Measurements from ENCODE around the gene TMPRSS7.
A peak's percentile ranks its signal among the peaks of the same experiment; 100 is the strongest.

The TMPRSS7 gene, protein sequence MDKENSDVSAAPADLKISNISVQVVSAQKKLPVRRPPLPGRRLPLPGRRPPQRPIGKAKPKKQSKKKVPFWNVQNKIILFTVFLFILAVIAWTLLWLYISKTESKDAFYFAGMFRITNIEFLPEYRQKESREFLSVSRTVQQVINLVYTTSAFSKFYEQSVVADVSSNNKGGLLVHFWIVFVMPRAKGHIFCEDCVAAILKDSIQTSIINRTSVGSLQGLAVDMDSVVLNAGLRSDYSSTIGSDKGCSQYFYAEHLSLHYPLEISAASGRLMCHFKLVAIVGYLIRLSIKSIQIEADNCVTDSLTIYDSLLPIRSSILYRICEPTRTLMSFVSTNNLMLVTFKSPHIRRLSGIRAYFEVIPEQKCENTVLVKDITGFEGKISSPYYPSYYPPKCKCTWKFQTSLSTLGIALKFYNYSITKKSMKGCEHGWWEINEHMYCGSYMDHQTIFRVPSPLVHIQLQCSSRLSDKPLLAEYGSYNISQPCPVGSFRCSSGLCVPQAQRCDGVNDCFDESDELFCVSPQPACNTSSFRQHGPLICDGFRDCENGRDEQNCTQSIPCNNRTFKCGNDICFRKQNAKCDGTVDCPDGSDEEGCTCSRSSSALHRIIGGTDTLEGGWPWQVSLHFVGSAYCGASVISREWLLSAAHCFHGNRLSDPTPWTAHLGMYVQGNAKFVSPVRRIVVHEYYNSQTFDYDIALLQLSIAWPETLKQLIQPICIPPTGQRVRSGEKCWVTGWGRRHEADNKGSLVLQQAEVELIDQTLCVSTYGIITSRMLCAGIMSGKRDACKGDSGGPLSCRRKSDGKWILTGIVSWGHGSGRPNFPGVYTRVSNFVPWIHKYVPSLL

DNA sequence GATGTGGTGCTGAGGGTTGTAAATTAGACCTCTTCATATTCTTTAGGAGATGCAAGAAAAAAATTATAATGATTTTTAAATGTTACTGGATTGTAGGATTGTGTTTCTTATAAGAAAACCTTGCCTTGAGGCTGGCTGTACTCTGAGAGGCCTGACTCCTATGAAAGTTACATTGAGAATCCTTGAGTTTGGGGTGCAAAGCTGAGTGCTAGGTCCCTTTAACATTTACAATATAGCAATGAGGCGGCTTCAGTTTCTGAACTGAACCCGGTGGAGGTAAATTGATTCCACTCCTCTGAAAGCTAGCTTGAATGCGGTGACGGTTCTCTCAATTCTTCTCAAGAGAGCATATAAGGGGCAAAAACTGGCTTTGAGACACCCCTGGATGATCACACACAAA is at the start of gene TMPRSS7:
TMPRSS7 (plus strand) TSS at position 301 of the 400 bp plus-strand sequence. CDS start 110 bp downstream, outside the sequence.
- DNase-seq, result no peak

GRCh38 chr3:111986800-111987199 is 47.7 kb upstream of the TMPRSS7 start:
- no peak for DNase-seq

GRCh38 chr3:111989061-111989678 is 45.4 kb upstream of the TMPRSS7 start:
- peak; percentile 33 for DNase-seq

DNA sequence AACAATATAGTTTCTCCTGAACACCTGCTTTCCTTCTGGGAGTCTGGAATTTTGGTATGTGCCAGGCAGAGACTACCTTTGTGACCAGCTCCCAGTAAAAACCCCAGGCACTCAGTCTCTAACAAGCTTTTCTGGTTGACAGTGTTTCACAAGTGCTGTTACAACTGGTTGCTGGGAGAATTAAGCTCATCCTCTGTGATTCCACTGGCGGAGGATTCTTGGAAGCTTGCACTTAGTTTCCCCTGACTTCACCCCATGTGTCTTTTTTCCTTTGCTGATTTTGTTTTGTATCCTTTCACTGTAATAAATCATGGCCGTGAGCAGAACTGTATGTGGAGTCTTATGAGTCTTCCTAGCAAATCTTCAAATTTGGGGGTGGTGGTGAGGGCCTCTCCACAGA is 41.5 kb upstream of the TMPRSS7 start:
- DNase-seq, result no peak

DNA sequence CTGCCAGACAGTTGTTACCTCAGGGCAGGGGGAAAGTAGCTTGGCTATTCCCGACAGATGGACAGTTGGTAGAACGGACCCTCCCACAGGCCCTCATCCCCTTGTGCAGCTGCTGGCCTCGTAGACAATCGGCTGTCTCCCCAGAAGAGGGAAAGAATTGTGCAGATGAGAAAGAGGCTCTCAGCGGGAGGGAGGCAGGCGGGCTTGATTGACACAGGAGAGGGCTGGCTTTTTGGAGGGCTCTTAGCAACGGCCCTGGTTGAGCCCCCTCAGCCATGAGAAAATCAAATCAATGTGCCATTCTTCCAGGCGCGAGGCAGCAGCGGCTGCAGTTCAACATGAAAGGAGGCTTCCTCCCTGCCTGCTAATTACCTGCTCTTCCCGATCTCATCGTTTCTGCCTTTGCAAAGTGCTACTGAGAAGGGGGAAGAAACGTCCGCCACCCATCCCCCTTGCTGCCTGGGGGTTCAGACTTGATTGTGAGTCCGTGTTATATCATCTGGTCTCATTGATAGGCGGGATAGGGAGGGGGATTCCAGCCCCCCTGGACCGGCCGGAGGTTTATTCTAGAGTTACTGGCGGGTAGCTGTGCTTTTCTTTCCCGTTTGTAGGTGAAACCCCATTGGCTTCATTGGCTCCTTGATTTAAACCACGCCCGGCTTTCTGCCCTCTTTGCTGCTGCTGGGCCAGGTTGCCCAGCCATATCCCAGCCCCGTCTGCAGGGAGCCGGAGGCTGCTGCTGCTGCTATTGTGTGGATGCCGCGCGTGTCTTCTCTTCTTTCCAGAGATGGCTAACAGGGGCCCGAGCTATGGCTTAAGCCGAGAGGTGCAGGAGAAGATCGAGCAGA is 35.7 kb upstream of the TMPRSS7 start, which contains the start of gene TAGLN3:
TAGLN3 (plus strand) TSS at position 287 of the 848 bp plus-strand sequence; CDS start at position 788, 501 bp downstream.
- DNase-seq, result peak; percentile 72

- peak; percentile 53 for DNase-seq
These were observed 34.8 kb upstream of the TMPRSS7 start for GRCh38 chr3:111999484-112000324.

DNA sequence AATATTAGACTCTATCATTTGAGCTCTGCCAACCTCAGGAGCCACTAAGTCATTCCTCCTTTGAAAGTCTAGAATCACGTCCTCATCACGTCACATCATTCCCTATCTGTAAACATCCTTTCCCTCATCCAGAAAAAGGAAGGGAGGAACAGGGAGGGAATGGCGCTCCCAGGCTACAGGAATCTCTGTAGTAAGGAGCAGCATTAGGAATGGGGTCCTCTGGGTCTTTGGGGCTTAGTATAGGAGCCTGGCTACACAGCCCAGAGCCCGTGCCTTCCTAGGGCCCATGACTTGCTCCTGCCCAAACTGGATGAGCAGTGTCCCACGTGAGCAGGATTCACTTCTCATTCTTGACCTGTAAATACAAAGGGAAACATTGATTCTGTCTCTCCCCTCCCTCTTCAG is 34.2 kb upstream of the TMPRSS7 start:
- no peak for DNase-seq

DNA sequence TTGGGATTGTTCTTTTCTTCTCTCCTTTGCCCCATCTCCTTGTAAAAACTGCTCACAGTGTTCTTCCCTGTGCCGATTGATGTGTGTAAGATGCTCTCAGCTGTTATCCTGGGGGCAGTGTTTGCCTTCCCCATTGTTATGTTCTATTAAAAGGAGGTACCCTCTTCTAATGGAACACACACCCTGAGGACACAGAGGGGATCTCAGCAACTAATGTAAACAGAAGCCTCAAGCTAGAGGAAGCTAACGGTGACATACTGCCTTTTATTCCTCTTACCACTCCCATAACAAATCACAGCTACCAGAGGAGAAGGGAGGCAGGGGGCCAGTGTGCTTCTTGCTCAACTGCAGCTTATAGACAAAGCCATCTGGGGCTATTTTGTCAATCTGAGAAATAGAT is 33.6 kb upstream of the TMPRSS7 start:
- DNase-seq, result no peak

DNA sequence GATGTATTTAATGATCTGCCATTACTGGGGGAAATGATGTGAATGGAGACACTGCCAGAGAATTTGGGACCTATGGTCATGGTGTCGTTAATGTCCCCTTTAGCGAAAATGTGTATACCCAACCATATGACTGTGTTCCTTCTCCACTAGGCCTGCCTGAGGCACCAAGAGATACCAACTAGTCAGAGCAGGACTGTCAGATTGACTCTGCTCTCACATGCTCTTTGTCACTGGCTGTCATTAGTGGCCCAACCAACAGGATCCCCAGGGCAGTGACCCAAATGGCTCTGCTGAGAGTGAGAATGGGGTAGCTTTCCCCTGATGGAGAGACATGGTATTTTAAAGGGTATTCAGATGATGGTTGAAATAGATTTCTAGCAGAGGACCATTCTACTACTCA is 33.0 kb upstream of the TMPRSS7 start:
- DNase-seq, result no peak

- no peak for DNase-seq
These were observed 32.2 kb upstream of the TMPRSS7 start for GRCh38 chr3:112002096-112002971.

DNA sequence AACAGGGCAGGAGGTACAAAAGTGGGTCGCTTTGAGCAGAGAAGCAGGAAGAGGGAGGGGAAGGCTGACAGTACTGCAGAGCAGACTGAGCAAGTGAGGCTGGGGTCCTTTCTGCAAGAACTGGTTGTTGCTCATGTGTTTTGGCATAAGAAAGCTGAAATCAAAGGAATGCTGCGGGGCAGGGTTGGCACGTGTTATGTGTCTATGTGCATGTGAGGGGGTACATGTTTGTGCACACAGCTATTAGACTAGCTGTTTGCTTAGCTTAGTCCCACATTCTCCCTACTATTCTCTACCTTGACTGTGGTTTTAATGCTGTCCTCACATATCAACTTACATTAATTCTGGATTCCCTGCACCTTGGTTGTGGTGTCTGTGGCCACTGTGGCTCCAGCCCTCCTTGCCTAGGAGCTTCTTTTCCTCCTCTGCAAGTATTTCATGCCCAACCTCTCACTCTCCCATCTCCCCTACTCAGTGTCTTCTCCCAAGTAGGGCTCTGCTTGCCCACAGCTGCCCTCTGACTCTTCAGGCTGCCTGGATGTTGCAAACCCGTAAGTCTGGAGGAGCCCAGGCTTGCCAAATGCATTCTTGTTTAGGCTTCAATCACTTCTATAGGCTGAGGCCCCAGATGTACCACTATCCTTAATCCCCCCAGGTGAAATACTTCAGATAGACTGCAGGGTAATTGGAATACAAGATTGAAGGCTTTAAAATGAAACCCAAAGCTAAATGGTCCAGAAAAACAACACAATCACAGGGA is 31.0 kb upstream of the TMPRSS7 start:
- no peak for DNase-seq

- no peak for DNase-seq
These were observed 30.3 kb upstream of the TMPRSS7 start for GRCh38 chr3:112004187-112004586.

GRCh38 chr3:112004669-112005068 is 29.9 kb upstream of the TMPRSS7 start:
- no peak for DNase-seq

- no peak for DNase-seq
These were observed 29.4 kb upstream of the TMPRSS7 start for GRCh38 chr3:112005091-112005672.

GRCh38 chr3:112007633-112008032 is 26.9 kb upstream of the TMPRSS7 start:
- no peak for DNase-seq

DNA sequence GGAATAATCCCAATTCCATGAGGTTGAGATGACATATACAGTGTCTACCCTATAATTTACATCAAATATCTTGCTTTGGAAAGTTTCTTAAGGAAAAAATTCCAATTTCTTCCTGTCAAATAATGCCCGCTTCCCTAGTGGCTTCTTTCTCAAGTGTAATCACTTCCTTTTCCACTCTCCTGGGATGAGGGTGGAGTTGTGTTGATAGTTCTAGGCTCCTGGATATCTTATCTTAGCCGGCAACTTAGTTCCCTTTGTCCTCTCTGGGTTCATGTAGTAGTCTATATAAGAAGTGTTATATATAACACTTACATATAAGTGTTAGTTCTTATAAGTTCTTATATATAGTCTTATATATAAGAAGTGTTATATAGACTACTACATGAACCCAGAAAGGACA is 24.9 kb upstream of the TMPRSS7 start:
- no peak for DNase-seq

DNA sequence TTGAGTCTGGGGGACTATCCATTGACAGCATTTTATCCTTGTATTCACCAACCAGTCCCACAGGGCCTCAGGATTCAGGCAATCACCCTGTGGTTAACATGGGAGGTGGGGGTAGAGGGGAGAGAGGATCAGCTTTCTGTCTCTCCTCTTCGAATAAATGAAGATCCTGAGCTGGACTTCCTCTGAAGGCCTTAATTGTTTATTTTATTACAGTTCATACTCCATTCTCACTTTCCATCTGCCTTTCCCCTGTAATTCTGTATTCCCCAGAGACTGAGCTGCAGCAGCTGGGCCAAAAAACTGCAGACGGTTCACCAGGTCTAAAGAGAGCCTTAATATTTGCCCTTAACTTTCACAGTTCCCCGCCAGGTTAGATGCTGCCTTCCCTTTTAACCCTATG is 23.9 kb upstream of the TMPRSS7 start:
- peak; percentile 51 for DNase-seq

GRCh38 chr3:112011376-112011940 is 23.1 kb upstream of the TMPRSS7 start:
- no peak for DNase-seq
